GM19455 (cell line): Measurements from ENCODE around the gene P3H2.
"Not testable (repeated sequence)": the region's sequence is repeated elsewhere in the genome, so short reads cannot be mapped to it uniquely, and the experiment has no call there.

Experiments
- ATAC-seq: cut with Tn5 transposase; IDR thresholded peaks from one replicate; pipeline ENCODE4 v1.9.1; 2021; ENCODE audit not compliant: unreplicated experiment

The P3H2 gene

DNA sequence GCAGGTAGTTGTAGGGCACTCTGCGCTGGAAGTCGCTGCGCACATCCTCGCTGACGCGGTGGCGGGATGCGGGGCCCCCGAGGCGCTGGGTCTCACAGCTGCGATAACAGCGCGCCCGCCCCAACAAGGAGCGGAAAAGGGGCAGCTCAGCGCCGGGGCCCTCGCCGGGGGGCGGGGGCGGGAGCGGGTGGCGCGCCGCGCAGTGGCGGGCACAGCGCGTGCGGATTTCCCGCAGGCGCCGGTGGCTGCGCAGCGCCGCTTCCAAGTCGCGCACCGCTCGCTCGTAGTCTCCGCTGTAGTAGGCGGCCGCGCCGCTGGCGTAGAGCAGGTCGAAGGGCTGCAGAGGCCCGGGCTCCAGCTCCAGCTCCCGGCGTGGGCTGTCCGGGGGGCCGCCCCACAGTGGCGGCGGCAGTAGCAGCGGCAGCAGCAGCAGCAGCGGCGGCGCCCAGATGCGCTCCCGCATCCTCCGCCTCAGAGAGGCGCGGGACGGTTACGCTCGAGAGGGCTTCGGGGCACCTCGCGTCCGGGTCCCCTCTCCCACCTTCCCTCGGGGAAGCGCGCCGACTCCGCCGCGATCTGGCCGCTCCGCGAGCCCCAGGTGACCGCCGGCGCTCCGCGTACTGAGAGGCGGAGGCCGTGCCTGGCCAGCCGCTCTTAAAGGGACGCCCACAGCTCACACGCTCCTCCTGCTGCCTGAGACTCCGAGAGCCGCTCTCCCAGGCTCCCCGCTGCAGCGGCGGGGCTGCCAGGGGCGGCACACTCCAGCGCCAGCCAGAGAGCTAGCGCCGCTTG, at the start of gene P3H2:
TSS of gene P3H2 (minus strand) at position 629 of the 792 bp plus-strand sequence. CDS start at position 463, 166 bp downstream.
- ATAC-seq = peak; percentile 75

GRCh38 chr3:190169877-190170276, 49.2 kb upstream of the P3H2 start:
- peak; percentile 74 for ATAC-seq

- peak; percentile 12 for ATAC-seq
Measured at GRCh38 chr3:190169243-190169642, 48.5 kb upstream of the P3H2 start.

DNA sequence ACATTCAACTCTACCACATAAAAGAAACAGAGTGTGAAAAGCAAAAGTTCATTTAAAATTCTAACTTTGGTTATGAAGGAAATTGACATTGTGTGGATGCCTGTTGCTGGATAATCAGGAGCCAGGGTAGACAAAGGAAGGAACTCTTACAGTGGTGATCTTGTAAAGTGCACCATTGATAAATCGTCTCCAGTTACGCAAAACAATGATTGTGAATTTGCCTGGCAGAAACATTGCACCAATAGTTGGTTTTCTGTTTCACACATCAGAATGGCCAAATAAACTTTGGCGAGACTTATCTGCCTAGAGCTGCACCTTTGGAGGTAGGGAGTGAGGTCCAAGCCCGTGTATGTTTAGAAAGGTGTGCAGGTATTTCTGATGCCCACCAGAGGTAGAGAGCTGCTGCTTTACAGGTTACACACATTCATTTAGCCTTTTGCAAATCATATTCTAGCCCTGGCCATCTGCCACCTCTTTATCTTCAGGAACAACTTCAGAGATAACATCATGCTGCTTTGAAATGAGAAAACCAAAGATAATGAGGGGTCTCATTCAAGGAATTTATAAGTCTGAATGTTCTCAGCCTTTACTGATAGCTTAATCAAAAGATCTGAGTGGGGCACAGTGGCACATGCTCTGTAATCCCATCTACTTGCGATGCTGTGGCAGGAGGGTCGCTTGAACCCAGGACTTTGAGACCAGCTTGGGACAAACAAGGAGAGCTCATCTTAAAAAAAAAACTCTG, 47.4 kb upstream of the P3H2 start:
- ATAC-seq = no peak

DNA sequence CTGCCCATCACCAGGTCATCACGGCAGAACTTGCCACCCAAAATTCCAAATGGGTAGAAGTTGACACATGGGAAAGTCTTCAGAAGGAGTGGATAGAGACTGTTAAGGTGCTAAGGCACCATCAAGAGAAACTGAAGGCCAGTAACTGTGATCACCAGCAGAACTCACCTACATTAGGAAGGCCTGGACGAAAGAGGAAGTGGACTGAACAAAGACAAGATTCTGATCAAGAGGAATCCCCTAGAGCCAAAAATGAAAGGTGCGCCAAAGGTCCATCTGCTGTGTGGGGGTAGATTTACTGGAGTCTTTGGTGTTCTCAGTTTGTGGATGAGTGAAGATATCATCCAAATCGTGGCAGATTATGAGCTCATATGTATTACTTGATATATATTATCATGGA, 46.3 kb upstream of the P3H2 start:
- no peak for ATAC-seq

- no peak for ATAC-seq
Measured at GRCh38 chr3:190165253-190165652, 44.6 kb upstream of the P3H2 start.

- not testable (repeated sequence) for ATAC-seq
Measured at GRCh38 chr3:190162013-190162412, 41.3 kb upstream of the P3H2 start.

DNA sequence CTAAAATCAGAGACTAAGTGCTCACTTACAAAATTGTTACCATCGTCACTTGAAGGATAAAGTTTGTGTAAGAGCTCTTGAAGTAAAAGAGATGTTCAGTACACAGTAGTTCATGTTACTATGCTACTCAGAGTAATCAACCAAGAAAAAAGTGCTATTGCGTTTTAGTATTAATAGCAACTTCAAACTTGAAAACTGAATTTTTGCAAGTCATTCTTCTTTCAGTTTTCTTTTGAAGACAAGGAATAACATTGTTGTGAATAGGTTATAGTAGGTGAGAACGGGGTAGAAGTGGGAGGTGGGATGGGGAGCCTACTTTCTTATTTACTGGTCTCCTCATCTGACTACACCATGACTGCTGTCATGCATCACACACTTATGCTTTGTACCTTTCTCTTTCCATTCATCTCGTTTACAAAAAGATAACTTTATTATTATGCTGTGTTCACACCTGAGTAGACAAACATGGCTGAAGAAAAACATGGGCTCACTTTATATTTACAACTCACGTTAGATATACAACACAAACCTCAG, 39.3 kb upstream of the P3H2 start:
- no peak for ATAC-seq

DNA sequence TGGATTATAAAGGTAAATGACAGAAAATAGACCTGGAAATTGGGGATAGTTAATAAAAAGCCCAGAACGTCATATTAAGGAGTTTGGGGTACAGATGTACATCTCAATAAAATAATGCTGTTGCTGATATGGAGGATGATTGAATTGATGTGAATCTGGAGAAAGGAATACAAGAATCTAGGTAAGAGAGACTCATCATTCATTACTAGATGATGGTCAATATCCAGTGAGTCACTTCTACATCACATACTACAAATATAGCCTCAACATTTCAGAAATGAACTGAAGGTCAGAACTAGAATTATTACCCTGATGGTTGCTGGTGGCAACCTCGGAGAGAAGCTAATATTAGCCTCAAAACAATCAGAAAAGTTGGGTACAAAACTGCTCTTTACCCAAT, 37.6 kb upstream of the P3H2 start:
- no peak for ATAC-seq

DNA sequence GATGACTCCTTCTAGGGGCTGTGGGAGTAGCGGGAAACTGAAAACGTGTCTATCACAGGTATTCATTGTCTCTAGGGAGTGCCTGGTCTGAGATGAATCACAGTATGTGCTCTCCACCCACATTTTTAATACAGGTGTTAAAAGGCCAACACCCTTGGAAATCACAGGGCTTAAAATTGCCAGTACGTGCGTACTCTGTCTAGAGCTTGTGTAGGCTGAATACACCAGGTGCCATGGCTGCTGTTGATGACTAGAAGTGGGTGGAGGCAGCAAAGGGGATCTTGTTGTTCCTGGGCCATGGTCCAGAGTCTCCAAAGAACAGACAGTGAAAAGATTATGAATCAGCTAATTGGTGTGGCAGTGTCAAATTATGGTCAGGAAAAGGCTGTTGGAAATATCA, 35.1 kb upstream of the P3H2 start:
- ATAC-seq = no peak

DNA sequence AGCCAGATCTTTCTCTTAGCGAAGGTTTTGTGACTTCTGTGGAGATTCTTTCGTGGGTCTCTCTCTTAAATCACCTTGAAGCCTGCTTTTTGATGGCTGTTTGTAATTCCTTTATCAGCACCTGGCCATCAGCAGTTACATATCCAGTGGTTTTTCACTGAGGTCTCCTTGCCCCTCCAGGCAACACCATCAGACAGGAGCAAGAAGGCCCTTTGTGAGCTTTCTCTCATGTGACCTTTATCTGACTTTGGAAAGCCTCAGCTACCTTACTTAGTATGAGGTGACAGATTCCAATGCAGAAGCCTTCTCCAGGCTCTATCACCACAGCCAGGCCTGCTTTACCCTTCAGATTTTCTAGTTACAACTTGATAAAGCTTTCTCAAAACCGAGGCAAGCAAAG, 30.0 kb upstream of the P3H2 start:
- ATAC-seq = no peak

GRCh38 chr3:190149830-190150619, 29.3 kb upstream of the P3H2 start:
- not testable (repeated sequence) for ATAC-seq

DNA sequence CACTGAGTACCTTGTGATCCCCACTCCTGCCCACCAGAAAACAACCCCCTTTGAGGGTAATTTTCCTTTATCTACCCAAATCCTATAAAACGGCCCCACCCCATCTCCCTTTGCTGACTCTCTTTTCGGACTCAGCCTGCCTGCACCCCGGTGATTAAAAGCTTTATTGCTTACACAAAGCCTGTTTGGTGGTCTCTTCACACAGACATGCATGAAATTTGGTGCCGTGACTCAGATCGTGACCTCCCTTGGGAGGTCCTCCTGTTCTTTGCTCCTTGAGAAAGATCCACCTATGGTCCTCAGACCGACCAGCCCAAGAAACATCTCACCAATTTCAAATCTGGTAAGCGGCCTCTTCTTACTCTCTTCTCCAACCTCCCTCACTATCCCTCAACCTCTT, 24.1 kb upstream of the P3H2 start:
- not testable (repeated sequence) for ATAC-seq

GRCh38 chr3:190142041-190142440, 21.3 kb upstream of the P3H2 start:
- ATAC-seq = no peak

GRCh38 chr3:190139365-190139764, 18.7 kb upstream of the P3H2 start:
- ATAC-seq = no peak

DNA sequence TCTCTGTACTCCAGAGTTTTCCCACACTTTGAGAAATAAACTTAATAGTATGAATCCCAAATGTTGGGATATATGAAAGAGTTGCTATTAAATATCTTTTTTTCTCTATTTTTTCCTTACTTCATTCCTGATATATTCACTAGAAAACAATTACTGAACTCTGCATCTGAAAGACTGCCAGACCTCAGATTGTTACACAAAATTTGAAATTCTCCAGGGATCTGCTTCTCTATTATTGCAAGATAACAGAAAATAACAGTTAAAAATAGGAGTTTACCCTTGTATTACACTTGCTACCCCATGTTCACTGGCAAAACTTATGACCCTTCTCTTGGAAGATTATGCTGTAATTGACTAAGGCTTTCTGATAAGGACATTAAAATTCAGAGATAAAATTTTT, 11.7 kb upstream of the P3H2 start:
- no peak for ATAC-seq

GRCh38 chr3:190131329-190131728, 10.6 kb upstream of the P3H2 start:
- ATAC-seq = no peak

GRCh38 chr3:190130696-190131095, 10.0 kb upstream of the P3H2 start:
- no peak for ATAC-seq

DNA sequence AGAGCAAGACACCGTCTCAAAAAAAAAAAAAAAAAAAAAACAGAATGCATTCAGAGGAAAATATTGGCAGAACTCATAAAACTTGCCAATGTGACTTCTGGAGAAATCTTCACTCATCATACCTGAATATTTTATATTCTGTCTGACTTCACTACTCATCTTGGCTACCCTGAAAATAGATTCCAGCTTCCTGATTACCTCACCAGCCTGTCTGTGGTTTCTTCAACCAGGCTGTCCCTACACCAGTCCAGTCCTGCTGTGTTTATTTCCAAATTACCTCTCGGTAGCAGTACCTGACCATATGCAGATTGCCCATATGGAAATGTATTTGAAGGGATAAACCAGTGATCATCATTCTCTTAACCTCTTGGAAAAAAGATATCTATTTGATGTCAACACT, 9.3 kb upstream of the P3H2 start:
- ATAC-seq = no peak

GRCh38 chr3:190127797-190128196, 7.1 kb upstream of the P3H2 start:
- ATAC-seq = no peak

GRCh38 chr3:190127195-190127594, 6.5 kb upstream of the P3H2 start:
- ATAC-seq = no peak
